HG03108 (cell line): ENCODE data around the gene COA3.
"Not testable (repeated sequence)": the region's sequence is repeated elsewhere in the genome, so short reads cannot be mapped to it uniquely, and the experiment has no call there.

Source experiments
- ATAC-seq: cut with Tn5 transposase; IDR thresholded peaks from one replicate; pipeline ENCODE4 v1.9.1; 2021; ENCODE audit warnings: moderate library complexity; ENCODE audit not compliant: unreplicated experiment

COA3 gene

GRCh38 chr17:42782166-42783061, 16.1 kb downstream of the COA3 start:
- ATAC-seq: no peak

GRCh38 chr17:42781639-42782165, 16.8 kb downstream of the COA3 start:
- no peak for ATAC-seq

- no peak for ATAC-seq
Observed at GRCh38 chr17:42780851-42781638, 17.5 kb downstream of the COA3 start.

- no peak for ATAC-seq
Observed at GRCh38 chr17:42779936-42780850, 18.3 kb downstream of the COA3 start, which contains the start of gene WNK4. TSS of gene WNK4 (plus strand) at chr17:42780610. CDS start at chr17:42780699, 89 bp downstream.

- ATAC-seq: no peak
Observed at GRCh38 chr17:42779304-42779935, 19.1 kb downstream of the COA3 start.

GRCh38 chr17:42778570-42778969, 19.9 kb downstream of the COA3 start:
- ATAC-seq: no peak

- ATAC-seq: no peak
Observed at GRCh38 chr17:42775534-42776098, 22.9 kb downstream of the COA3 start.

- ATAC-seq: no peak
Observed at GRCh38 chr17:42774066-42774745, 24.3 kb downstream of the COA3 start.

GRCh38 chr17:42773290-42774035, 25.0 kb downstream of the COA3 start, which contains the start of gene VPS25:
TSS of gene VPS25 (plus strand) at chr17:42773449. CDS start at chr17:42773476, 27 bp downstream.
- peak; percentile 68 for ATAC-seq

GRCh38 chr17:42772945-42773289, 25.6 kb downstream of the COA3 start:
- no peak for ATAC-seq

- not testable (repeated sequence) for ATAC-seq
Observed at GRCh38 chr17:42769964-42770363, 28.5 kb downstream of the COA3 start.

- not testable (repeated sequence) for ATAC-seq
Observed at GRCh38 chr17:42768006-42768405, 30.5 kb downstream of the COA3 start.

- no peak for ATAC-seq
Observed at GRCh38 chr17:42767512-42767911, 31.0 kb downstream of the COA3 start.

- ATAC-seq: no peak
Observed at GRCh38 chr17:42766124-42766523, 32.4 kb downstream of the COA3 start.

- ATAC-seq: no peak
Observed at GRCh38 chr17:42761638-42762037, 36.9 kb downstream of the COA3 start.

- no peak for ATAC-seq
Observed at GRCh38 chr17:42760652-42761581, 37.6 kb downstream of the COA3 start, which contains the start of gene RAMP2. TSS of gene RAMP2 (plus strand) at chr17:42761227. CDS start at chr17:42761262, 35 bp downstream.

- peak; percentile 79 for ATAC-seq
Observed at GRCh38 chr17:42759982-42760651, 38.4 kb downstream of the COA3 start.
